AG09309 (cell line): ENCODE measurements around the gene ZNF557.
"Not testable (repeated sequence)": the region's sequence is repeated elsewhere in the genome, so short reads cannot be mapped to it uniquely, and the experiment has no call there.

ENCODE experiments used
- DNase-seq: peaks from one replicate; pipeline ENCODE4 v3.0.0-alpha.2; 2010; ENCODE audit warnings: low read depth
- H3K4me3 ChIP-seq: 2 replicates; pipeline ENCODE4 v1.5.1; 2011; ENCODE audit warnings: mild to moderate bottlenecking, low read depth, low read length, moderate library complexity; ENCODE audit not compliant: control insufficient read depth
- TF ChIP-seq, protein P1 (sequence below): IDR thresholded peaks from 2 replicates; pipeline ENCODE4 v1.5.1; 2011; ENCODE audit warnings: mild to moderate bottlenecking, low read depth, low read length, inconsistent platforms; ENCODE audit not compliant: insufficient read depth, control insufficient read depth; ENCODE audit errors: missing control alignments

Gene ZNF557

DNA sequence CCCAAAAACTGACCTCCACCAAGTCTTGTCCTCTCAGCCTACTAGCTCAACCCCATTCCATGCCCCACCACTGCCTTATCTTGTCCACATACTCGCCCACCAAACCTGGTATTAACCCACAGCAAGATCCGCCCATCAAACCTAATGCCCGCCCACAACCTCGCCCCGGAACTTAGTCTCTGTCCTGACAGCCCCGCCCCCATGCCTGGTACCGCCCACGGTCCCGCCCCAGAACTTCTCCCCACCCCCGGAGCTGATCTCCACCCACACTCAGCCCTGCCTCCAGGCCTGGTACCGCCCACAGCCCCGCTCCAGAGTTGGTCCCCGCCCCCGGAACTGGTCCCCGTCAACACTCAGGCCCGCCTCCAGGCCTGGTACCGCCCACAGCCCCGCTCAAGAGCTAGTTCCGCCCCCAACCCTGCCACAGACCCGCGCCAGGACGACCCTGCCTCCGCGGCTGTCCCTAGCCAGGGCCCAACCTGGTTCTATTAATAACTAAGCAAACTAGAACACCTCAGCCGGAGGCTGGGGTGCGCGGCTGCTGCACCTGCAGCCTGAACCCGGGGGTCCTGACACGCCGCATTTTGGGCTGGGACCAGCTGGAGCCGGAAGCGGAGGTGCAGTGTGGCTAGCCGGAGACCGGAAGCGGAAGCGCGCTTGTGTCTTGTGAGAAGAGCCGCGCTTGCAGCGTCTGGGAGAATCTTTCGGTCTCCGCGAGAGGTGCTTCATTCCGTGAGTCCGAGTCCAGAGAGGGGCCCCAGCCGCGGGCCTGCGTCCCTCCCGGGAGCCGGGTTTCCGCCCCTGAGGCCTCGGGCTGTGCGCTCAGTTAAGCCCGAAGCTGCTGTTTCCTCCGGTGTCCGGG, at the start of gene ZNF557:
Gene ZNF557, plus strand, starts transcription at position 662 of the 862 bp plus-strand sequence. CDS start 5,372 bp downstream, outside the sequence.
- DNase-seq, result peak; percentile 82
- TF ChIP-seq, protein P1, sequence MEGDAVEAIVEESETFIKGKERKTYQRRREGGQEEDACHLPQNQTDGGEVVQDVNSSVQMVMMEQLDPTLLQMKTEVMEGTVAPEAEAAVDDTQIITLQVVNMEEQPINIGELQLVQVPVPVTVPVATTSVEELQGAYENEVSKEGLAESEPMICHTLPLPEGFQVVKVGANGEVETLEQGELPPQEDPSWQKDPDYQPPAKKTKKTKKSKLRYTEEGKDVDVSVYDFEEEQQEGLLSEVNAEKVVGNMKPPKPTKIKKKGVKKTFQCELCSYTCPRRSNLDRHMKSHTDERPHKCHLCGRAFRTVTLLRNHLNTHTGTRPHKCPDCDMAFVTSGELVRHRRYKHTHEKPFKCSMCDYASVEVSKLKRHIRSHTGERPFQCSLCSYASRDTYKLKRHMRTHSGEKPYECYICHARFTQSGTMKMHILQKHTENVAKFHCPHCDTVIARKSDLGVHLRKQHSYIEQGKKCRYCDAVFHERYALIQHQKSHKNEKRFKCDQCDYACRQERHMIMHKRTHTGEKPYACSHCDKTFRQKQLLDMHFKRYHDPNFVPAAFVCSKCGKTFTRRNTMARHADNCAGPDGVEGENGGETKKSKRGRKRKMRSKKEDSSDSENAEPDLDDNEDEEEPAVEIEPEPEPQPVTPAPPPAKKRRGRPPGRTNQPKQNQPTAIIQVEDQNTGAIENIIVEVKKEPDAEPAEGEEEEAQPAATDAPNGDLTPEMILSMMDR, result no peak
- H3K4me3 ChIP-seq, result peak within 1 kb of the TSS; percentile 100

DNA sequence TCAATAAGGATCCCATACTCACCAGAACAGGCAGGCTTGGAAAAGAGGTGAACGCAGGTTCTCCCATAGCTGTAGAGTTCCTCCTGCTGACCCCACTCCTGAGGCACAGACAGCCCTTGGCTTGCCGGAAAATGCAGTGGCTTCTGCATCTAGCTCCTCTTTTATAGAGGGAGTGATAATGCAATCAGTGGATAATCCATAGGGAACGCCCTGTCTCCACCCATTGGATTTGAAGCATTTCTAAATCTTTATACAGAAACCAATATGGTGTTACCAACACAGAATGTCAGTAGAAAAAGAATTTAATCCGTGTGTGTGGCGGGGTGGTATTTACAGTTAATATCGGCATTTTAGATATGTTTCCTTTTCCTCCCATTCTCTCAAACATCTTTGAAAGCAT, 48.2 kb upstream of the ZNF557 start, which contains the start of gene MBD3L2B:
Gene MBD3L2B, minus strand, starts transcription at position 101 of the 400 bp plus-strand sequence. Its CDS starts 34 bp downstream, at position 67.
- DNase-seq, H3K4me3 ChIP-seq: not testable (repeated sequence)

GRCh38 chr19:7028790-7029189, 40.7 kb upstream of the ZNF557 start:
- DNase-seq, H3K4me3 ChIP-seq: not testable (repeated sequence)

DNA sequence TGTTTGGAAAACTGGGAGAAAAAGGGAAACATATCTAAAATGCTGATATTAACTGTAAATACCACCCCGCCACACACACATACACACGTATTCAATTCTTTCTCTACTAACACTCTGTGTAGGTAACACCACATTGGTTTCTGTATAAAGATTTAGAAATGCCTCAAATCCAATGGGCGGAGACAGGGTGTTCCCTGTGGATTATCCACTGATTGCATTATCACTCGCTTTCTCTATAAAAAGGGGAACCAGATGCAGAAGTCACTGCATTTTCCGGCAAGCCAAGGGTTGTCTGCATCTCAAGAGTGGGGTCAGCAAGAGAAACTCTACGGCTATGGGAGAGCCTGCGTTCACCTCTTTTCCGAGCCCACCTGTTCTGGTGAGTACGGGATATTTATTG, 39.2 kb upstream of the ZNF557 start, which contains the start of gene MBD3L5:
Gene MBD3L5, plus strand, starts transcription at position 301 of the 400 bp plus-strand sequence. Its CDS starts 34 bp downstream, at position 335.
- not testable (repeated sequence) for H3K4me3 ChIP-seq, DNase-seq

DNA sequence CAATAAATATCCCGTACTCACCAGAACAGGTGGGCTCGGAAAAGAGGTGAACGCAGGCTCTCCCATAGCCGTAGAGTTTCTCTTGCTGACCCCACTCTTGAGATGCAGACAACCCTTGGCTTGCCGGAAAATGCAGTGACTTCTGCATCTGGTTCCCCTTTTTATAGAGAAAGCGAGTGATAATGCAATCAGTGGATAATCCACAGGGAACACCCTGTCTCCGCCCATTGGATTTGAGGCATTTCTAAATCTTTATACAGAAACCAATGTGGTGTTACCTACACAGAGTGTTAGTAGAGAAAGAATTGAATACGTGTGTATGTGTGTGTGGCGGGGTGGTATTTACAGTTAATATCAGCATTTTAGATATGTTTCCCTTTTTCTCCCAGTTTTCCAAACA, 29.4 kb upstream of the ZNF557 start, which contains the start of gene MBD3L4:
Gene MBD3L4, minus strand, starts transcription at position 101 of the 400 bp plus-strand sequence. Its CDS starts 35 bp downstream, at position 66.
- not testable (repeated sequence) for H3K4me3 ChIP-seq, DNase-seq

- H3K4me3 ChIP-seq, DNase-seq: not testable (repeated sequence)
These were observed 27.9 kb upstream of the ZNF557 start for GRCh38 chr19:7041563-7041962.

DNA sequence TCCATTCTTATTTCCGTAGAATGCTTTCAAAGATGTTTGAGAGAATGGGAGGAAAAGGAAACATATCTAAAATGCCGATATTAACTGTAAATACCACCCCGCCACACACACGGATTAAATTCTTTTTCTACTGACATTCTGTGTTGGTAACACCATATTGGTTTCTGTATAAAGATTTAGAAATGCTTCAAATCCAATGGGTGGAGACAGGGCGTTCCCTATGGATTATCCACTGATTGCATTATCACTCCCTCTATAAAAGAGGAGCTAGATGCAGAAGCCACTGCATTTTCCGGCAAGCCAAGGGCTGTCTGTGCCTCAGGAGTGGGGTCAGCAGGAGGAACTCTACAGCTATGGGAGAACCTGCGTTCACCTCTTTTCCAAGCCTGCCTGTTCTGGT, 20.5 kb upstream of the ZNF557 start, which contains the start of gene MBD3L2:
Gene MBD3L2, plus strand, starts transcription at position 301 of the 400 bp plus-strand sequence. Its CDS starts 53 bp downstream, at position 354.
- not testable (repeated sequence) for DNase-seq, H3K4me3 ChIP-seq

- DNase-seq, H3K4me3 ChIP-seq: not testable (repeated sequence)
These were observed 18.1 kb upstream of the ZNF557 start for GRCh38 chr19:7051421-7051820.

- not testable (repeated sequence) for DNase-seq, H3K4me3 ChIP-seq
These were observed 16.6 kb upstream of the ZNF557 start for GRCh38 chr19:7052896-7053295.

GRCh38 chr19:7054635-7055368, 14.7 kb upstream of the ZNF557 start:
- DNase-seq, H3K4me3 ChIP-seq: not testable (repeated sequence)

DNA sequence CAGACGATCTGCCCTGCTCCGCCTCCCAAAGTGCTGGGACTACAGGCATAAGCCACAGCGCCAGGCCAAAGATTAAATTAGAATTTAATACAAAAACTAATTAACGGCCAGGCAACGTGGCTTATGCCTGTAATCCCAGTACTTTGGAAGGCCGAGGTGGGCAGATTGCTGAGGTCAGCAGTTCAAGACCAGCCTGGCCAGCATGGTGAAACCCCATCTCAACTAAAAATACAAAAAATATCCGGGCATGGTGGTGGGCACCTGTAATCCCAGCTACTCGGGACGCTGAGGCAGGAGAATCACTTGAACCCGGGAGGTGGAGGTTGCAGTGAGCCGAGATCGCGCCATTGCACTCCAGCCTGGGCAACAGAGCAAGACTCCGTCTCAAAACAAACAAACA, 13.8 kb upstream of the ZNF557 start:
- DNase-seq, H3K4me3 ChIP-seq: not testable (repeated sequence)

GRCh38 chr19:7056371-7056770, 13.1 kb upstream of the ZNF557 start:
- not testable (repeated sequence) for H3K4me3 ChIP-seq, DNase-seq

GRCh38 chr19:7058576-7058975, 10.9 kb upstream of the ZNF557 start, which contains the start of gene MBD3L3:
Gene MBD3L3, minus strand, starts transcription at chr19:7058676. Its CDS starts 71 bp downstream, at chr19:7058605.
- H3K4me3 ChIP-seq, DNase-seq: not testable (repeated sequence)

DNA sequence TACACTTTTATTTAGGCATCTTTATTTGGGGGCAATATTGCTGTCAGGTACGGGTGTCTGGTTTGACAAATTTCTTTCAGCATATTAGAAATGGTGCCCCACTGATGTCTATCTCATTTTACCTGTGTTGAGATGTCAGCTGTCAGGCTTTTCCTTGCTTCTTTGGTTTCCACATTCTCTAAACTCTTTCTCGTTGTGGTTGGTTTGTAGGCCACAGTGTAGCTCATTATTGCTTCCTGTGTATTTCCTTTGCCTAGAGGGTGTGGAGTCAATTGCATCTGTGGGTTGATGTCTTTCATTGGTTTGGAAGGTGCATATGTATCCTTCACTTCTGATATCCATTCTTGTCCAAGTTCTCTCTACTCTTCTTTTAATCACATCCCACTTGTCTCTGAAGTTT, 9.5 kb upstream of the ZNF557 start:
- DNase-seq, H3K4me3 ChIP-seq: not testable (repeated sequence)
